HG03432 (cell line): ENCODE data around the gene CALY.

ENCODE experiments used
- ATAC-seq: cut with Tn5 transposase; IDR thresholded peaks from one replicate; pipeline ENCODE4 v1.9.1; 2021; ENCODE audit warnings: mild to moderate bottlenecking, moderate library complexity; ENCODE audit not compliant: unreplicated experiment

CALY gene

DNA sequence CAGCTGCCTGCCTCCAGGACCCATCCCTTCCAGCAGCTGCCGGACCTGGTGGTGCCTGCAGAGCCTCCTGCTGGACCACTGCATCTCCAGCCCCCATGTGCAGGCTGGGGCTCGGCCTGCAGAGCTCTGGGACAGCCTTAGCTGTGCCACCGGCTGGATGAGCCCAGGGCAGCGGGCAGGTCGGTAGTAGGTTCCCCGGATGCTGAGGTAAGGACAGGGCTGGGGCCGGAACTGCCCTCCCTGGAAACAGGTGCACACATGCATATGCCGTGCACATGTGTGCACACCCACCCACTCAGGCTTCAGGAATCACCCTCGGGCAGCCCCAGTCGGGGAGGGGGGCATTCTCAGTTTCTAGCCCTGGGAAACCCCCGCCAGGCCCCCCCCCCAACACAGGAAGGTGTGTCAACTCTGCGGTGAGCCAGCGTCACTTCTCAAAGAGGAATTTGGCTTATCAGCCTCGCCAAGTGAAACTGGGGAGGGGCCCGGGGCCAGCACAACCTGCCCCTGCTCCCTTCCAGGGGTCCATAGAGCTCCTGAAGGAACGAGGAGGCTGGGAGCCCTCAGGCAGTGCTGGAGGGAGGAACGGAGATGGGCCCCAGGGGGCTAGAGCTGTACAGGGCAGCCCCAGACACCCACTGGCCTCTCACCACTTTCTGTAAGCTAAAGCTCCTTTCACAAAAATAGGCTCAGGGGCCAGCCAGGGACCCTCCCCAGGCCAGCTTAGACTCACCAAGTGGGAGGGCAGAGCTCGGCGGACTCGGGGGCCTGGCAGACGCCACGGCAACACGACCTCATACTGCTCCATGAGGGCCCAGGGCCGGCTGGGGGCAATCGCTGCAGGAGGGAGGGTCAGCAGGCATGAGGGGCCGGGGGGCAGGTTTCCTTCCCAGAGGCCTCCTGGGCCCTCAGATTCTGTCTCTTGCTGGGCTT, 61.7 kb downstream of the CALY start:
- peak; percentile 55 for ATAC-seq
